GM18868 (cell line): ENCODE data around the gene ADGRG3.
A peak's percentile ranks its signal among the peaks of the same experiment; 100 is the strongest.

Experiments
- ATAC-seq: cut with Tn5 transposase; IDR thresholded peaks from one replicate; pipeline ENCODE4 v1.9.1; 2021; ENCODE audit warnings: mild to moderate bottlenecking, moderate library complexity; ENCODE audit not compliant: unreplicated experiment

ADGRG3 gene

DNA sequence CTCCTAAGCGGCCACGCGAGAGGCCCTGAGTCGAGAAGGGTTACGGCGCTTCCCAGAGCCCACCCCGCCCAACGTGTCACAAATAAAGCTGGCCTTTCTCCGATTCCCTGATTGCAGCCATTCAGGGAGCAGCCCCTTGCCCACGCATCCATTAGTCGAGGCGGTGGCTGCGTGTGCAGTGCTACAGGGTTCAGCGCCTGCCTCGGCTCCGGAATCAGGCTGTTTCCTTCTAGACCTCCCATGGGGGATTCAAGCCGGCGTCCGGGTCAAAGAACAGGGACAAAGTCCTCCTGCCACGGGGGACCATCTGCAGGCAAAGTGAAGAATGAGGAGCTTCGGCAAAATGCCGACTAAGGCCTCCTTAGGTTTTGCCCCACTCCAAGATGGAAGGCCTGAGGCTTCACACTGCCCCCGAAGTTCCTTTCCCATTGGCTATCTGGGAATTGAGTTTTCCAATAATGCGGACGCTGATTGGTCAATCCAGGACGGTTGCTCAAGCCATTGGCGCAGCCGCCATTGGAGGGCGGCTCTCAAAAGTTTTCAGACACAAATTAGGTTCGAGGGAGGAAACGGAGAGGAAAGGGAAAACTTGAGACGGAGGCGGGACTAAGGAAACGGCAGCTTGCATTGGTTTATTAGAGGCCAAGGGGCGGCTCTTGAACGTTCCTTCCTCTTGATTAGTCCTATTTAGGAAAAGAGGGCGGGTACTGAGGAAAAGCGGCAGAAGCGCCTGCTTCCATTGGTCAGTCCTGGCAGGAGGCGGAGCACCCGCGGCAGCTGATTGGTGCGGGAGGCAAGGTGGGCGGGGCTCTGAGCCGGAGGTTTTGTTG is 67.0 kb downstream of the ADGRG3 start:
- peak; percentile 84 for ATAC-seq

DNA sequence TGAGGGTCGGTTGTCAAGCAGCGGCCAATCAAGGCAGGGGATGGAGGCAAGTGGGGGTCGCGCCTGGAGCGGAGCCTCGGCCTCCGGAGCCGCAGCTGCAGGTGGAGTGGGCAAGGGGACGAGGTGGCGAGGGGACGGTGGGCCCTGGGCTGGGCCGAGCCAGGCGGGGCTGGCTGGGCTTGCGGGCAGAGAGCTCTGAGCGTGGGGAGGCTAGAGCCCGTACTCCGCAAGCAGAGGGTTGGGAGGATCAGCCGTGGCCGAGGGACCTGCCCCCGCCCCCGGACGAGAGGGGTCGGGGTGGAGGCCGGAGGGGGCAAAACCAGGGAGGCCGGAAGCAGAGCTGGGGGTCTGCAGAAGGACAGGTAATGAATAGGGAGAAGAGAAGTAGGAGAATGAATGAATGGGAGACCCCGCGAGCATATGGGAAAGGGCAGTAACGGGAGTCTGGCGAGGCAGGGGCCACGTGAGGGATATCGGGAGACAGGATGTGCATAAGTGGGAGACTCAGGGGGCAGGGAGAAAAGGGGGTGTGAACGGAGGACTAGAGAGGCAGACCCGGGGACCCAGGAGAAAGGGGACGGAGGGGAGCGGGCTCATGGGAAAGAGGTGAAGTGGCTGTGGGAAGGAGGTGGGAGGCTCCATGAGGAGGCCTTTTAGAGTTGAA is 67.8 kb downstream of the ADGRG3 start, which contains the start of gene KATNB1:
Gene KATNB1 (plus strand): TSS at position 16 of the 664 bp plus-strand sequence. CDS start 1,474 bp downstream, outside the sequence.
- no peak for ATAC-seq

DNA sequence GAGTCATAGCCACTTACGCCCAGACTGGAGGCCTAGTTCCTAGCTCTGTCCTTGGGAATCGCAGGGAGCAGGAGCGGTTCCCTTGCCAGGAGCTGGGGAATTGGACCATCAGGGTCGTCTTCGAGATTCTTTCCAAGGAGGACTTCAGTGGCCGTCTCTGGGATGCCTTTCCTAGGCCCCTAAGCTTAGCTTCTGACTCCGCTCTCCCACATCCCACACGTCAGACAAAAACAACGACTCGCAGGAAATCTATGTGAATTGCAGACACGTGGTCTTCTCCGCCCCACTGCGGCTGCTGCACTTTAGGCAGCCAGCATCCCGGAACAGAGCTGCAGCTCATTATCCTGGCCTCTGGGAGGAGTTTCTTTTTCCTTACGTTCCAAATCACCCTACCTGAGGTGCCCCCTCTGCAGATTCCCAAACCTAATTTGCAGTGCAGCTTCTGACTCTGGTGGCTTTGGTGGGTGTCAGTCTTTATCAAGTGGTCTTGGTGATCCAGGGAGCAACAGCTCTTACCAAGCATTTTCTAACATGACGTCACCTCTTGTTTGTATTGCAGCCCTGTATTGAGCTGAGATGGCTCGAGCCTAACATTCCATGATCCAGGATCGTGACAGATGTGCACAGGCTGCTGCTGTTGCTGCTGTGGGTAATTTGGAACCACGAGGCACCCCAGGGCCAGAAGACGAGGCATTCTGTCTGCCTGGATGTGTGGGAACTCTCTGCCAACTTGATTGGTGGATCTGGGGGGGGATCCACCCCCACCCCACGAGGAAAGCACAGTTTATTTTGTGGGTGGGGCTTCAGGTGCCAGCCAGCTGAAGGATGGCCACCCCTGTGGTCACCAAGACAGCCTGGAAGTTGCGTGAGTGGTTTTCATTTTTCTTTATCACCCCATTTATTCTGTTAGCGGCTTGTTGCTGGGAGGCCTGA is 68.6 kb downstream of the ADGRG3 start:
- ATAC-seq = no peak

DNA sequence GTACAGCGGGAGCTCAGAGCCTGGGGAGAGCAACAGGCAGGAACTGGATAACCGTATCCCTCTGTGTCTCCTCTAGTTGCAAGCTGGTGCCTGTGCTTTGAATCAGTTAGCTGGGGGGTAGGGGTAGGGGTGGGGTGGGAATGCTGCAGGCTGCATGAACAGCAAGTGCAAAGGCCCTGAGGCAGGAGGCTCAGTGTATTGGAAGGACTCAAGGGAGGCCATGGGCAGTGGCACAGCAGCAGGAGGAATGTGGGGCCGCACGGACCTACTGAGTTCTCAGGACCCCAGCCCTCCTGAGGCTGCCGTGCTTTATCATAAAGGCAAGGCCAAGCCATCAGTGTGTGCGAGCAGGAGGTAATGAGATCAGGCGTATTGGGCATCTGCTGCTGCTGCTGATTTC is 70.7 kb downstream of the ADGRG3 start:
- ATAC-seq = no peak
